NOMO-1 treated with DMSO at 0.1 percent for 48 hours (cell line): ENCODE data around the gene WBP1L.
"Not testable (repeated sequence)": the region's sequence is repeated elsewhere in the genome, so short reads cannot be mapped to it uniquely, and the experiment has no call there.

ENCODE experiments used
- DNase-seq: peaks from one replicate; lab custom pipeline; 2025; ENCODE audit not compliant: unreplicated experiment; lab: John Stamatoyannopoulos, UW

The WBP1L gene

DNA sequence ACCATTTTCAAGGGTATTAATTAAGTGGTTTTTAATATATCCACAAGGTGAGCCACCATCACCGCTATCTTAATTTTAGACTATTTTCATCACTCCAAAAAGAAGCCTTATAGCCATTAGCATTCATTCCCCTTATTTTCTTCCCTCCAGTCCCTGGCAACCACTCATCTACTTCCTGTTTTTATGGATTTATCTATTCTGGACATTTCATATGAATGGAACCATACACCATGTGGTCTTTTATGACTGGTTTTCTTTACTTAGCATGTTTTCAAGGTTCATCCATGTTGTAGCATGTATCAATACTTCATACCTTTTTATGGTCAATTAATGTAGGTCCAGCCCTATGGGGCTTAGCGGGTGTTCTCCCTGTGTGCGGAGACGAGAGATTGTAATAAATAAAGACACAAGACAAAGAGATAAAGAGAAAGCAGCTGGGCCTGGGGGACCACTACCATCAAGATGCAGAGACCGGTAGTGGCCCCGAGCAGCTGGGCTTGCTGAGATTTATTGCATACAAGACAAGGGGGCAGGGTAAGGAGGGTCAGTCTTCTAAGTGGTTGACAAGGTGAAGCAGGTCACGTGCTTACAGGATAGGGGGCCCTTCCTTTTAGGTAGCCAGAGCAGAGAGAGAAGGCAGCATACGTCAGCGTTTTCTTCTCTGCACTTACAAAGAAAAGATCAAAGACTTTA is 14.6 kb downstream of the WBP1L start:
- DNase-seq: no peak

DNA sequence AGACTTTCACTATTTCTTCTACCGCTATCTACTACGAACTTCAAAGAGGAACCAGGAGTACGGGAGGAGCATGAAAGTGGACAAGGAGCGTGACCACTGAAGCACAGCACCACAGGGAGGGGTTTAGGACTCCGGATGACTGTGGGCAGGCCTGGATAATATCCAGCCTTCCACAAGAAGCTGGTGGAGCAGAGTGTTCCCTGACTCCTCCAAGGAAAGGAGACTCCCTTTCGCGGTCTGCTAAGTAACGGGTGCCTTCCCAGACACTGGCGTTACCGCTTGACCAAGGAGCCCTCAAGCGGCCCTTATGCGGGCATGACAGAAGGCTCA is 15.2 kb downstream of the WBP1L start:
- DNase-seq: not testable (repeated sequence)

DNA sequence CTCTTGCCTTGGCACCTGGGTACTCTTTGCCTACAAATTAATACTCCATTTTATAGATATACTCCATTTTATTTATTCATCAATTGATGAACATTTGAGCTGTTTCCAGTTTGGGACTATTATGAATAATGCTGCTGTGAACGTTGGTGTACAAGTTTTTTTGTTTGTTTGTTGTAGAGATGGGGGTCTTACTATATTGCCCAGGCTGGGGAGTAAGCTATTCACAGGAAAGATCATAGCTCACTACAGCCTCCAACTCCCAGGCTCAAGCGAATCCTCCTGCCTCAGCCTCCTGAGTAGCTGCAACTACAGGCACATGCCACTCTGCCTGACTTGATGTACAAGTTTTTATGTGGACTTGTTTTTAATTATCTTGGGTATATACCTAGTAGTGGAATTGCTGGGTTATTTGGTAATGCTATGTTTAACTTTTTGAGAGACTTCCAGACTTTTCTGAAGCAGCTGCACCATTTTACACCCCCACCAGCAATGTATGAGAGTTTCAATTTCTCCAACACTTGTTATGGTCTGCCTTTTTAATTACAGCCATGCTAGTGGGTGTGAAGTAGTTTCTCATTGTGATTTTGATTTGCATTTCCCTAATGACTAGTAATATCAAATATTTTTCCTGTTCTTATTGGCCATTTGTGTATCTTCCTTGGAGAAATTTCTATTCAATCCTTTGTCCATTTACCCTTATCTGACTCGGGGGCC is 15.9 kb downstream of the WBP1L start:
- DNase-seq: no peak

DNA sequence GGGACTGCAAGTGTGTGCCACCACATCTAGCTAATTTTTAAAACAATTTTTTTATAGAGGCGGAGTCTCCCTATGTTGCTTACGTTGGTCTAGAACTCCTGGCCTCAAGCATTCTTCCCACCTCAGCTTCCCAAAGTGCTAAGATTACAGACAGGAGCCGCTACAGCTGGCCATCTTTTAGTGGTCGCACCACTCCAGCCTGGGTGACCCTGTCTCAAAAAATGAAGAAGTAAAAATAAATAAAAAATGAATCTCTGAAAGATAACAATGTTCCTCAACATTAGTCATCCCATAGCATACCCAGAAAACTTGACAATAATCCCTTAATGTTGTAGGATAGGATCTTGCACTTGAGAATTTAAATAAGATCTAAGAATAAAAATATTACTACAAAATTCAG is 18.2 kb downstream of the WBP1L start:
- no peak for DNase-seq

DNA sequence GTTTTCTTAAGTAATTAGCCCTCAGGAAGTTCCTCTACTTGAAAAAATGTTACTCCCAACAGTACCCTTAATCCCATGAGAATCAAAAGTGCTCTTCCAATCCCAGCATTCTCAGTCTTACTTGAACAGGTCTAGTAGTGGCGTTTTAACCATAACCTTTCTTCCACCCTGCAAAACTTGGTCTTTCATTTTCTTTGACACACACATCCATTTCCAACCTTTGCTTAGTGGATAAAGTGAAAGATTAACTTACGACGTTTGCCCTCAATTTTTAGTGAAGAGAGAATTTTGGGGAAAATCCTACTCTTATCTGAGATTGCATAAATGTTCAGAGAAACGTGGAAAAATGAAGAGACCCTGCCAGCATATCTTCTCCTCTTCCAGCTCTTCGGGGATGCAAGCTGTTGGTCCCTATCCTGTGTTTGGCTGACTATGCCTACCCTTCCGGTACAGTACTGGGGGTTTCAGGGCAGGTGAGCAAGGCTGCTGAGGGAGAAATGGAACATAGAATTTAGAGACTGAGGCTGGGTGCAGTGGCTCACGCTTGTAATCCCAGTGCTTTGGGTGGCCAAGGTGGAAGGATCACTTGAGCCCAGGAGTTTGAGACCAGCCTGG is 18.8 kb downstream of the WBP1L start:
- DNase-seq: no peak

DNA sequence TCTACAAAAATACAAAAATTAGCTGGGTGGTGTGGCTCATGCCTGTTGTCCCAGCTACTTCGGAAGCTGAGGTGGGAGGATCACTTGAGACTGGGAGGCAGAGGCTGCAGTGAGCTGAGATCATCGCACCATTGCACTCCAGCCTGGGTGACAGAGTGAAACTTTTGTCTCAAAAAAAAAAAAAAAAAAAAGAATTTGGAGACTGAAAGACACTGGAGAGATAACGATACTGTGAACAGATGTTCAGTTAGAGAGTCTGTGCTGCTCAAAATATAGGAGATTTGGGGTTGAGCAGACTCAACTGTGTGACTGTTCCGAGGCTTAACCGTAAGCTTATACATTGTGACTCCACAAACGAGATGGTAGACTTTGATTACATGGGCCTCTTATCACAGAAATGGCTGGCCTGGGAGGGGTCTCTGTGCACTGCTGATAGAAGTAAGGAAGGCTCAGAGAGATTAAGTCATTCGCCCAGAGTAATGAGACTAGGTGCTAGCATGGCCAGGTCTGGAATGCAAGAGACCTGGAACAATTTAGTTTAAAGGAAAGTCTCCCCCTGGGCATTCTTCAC is 19.4 kb downstream of the WBP1L start:
- no peak for DNase-seq

DNA sequence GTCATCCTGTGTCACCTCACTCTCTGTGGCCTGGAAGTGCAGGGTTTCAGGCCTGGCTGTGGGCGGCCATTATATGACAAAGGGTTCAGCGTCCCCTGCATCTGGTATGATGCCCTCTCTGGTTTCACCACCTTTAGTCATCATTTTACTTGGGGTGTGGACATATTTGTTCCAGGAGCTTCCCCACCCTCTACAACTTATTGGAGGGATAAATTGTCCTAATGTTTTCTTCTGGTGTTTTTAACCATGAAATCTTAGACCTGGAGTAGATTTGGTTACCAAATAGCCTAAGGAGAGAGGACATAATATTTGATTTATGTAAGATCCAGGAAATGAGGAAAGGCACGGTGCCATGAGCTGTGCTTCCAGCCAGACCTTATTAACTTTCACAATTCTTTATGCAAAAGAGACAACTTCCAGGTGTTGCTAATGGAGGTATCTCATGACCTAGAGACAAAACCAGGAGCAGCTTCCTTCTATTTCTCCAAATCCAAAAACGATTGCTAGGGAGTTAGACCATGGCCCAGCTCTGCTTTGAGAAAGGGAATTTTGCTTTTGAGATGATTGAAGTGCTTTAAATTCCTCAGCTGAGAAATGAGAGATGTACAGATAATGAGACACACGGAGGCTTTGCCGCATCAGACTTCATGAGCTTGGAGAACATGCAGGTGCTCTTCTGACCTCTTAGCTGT is 20.9 kb downstream of the WBP1L start:
- DNase-seq: no peak

DNA sequence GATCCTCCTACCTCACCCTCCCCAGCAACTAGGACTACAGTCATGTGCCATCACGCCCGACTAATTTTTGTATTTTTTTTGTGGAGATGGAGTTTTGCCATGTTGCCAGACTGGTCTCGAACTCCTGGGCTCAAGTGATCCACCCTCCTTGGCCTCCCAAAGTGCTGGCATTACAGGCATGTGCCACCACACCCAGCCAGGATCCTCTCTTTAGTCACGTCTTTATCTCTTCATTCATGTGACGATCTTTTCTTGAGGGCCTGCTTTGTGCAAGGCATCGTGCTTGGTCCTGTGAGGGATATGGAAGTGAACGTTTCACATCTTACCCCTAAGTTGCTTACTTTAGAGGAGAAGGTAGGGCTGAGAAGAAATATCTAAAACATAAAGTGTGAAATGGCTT is 21.6 kb downstream of the WBP1L start:
- DNase-seq: no peak

DNA sequence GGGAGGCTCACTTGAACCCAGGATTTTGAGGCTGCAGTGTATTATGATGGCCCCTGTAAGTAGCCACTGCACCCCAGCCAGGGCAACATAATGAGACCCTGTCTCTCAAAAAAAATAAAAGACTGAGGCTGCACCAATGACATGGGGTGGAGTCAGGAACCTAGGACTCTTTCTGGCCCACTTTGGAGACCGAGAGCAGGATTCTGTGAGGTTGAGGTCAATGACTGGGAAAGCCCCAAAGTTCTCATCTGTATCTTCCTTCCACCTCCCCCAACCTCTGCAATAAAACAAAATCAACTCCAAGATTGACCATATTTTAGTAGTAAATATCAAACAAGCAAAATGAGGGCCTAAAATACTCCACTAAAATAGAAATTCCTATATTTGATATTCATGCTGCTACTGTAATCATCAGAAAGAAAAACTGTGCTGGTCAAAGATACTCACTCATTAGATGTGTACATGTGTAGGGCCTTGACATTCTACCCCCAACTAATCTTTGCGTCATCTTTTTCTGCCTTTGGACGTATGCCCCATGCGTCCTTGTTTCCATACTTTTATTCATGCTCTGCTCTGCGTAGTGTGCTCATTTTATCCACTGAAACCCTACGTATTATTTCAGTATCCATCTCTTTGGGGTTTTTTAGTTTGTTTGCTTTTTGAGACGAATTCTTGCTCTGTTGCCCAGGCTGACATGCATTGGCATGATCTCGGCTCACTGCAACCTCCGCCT is 23.8 kb downstream of the WBP1L start:
- no peak for DNase-seq

DNA sequence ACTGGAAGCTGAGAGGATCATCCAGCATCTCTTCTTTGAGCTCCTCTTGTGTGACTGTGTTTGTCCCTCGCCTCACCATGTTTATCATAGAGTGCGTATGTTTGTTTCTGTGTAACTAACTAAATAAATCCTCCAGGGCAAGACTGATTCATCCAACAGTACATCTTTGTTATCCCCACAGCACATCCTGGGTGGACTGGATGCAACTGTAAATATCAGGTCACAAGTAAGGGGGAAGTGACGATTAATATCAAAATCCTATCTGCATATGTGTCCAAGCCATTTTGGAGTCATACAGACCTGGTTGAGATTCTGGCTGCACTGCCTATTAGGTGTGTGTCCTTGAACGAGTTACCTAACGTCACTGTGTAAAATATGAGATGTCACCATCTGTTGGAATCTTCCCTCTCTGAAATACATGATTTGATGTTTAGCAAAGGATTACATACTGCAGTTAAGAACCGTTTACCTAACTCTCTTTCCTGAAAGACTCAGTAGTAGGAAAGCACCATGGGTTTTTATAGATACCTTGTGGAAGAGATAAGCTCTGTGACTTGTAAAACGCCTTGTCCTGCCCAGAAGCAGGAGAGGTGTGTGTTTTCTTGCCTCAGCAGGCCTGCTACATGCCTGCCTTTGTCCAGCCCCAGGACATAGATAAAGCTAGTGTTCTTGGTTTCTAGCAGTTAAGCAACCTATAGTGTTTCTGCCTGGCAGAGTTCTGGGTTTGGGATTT is 25.8 kb downstream of the WBP1L start:
- DNase-seq: no peak

DNA sequence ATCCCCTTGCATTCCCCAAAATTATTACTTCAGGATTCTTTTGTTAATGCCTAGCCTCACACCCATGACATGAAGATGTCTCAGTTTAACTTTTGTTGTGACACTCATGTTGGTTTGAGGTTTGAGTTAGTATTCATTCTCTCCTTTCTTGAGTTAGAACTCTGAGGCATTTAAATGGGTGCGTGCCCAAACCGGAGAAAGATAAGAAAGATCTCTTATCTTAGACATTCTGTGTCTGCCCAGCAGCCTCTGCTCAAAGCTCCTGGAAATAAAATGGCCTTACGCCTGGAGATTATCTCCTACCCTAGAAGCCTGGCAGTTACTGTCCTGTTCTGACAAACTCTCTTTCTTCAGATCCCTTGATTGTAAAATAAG is 26.3 kb downstream of the WBP1L start:
- no peak for DNase-seq

DNA sequence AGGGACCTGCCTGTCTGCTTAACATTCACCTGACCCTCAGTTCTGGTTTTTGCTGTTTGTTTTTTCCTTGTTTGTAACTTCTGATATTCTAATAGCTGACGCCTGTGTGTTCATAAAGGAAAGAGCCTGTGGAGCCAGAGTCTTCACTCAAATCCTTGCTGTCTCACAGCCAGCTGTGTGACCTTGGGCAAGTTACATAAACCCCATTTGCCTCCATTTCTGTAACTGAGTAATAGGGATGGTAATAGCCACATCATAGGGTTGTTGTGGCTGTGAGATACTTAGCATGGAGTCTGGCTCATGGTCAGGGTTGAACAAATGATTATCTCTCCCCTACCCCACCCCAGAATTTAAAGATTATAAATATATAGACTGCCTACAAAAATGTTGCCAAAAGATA is 27.0 kb downstream of the WBP1L start:
- no peak for DNase-seq

DNA sequence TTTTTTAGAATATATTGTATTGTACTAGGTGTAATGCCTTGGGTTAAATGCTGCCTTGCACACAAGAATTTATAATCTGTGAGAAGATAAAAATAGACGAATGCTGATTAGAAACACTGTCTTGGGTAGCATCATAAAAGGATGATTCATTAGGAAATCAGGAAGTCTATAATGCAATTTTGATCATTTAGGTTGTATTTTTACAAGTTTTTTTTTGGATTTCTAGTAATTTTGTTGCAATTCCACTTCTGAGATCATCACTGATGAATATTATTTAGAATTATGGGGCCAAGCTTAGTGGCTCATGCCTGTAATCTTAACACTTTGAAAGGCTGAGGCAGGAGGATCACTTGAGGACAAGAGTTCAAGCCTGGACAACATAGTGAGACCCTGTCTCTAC is 29.6 kb downstream of the WBP1L start:
- DNase-seq: peak; percentile 11

DNA sequence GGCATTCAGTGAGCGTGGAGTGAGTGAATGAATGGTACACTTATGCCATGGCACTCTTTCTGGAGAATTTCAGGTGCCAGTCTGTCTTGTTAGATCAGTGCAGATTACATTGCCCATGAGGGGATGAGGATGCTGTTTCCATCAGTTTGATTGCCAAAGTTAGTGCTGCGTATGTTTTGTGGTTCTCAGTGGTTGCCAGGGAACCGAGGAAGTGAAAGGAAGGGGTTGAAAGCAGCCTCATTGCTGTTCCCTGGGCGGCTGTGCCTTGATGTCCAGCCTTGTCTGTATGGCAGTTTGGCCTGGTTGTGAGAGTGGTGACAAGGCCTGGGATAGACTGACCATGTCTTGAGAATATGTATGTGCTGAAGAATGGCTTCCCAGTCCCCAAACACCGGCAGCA is 30.2 kb downstream of the WBP1L start:
- DNase-seq: peak; percentile 48

DNA sequence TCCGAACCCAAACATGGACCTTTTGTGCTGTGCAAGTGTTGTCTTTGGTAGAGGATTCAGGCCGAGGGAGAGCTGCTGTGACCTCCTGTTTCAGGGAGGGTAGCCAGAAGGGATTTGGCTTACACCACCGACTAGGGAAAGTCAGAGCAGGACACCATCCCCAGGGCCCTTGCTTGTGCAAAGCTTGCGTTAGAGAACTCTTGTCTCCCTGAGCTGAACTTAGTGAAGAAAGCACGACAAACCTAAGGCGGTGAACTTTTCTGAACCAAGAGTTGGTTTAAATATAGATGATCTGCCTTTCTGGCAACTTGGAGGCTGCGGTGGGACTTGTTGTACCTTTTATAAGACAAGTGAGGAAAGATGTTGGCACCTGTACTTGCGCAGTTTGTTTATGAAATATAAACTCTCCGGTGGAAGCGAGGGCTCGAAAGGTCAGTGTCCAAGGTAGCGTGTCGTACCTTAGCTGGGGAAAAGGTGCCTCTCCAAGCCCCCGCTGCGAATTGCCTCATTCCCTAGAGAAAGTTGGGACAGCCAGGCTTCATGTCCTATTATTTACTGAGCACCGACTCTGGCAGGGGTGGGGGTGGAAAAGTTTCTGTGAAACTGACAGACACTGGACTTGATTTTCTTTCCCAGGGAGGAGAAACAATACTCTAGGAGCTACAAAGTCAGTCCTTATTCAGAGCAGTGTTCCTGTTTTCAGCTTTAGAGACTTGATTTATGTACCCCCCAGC is 31.6 kb downstream of the WBP1L start:
- no peak for DNase-seq

DNA sequence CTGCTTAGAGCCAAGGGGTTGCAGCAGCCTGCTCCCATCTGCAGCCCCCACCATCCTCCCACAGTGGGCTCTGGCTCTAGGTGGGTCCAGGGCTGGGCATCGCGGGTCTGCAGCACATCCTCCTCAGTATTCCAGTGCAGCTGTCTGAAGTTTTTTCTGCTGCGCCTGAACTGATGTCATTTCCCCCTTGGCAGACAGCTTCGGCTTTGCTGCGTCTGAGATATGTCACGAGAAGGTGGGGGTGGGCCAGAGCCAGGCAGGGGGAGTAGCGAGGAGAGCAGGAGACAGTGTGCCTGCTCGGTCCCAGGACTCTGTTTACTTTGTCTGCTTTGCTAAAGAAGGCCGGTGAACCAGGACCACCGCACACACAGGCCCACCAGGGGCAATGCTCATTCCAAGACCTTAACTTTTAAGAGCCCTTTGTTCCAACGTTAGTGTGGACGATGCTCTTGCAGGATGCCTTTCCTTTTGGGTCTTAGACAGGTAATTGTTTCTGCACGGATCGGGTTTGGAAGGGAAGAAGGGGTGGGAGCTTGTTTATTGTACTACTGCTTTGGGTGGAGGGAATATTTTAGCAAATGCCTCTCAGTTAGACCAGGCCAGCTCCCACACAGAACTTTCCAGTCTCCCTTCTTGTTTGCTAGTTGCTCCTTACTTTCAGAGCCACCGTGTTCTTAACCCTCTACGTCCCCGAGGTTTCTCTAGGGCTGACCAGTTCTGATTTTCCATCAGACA is 32.4 kb downstream of the WBP1L start:
- no peak for DNase-seq

DNA sequence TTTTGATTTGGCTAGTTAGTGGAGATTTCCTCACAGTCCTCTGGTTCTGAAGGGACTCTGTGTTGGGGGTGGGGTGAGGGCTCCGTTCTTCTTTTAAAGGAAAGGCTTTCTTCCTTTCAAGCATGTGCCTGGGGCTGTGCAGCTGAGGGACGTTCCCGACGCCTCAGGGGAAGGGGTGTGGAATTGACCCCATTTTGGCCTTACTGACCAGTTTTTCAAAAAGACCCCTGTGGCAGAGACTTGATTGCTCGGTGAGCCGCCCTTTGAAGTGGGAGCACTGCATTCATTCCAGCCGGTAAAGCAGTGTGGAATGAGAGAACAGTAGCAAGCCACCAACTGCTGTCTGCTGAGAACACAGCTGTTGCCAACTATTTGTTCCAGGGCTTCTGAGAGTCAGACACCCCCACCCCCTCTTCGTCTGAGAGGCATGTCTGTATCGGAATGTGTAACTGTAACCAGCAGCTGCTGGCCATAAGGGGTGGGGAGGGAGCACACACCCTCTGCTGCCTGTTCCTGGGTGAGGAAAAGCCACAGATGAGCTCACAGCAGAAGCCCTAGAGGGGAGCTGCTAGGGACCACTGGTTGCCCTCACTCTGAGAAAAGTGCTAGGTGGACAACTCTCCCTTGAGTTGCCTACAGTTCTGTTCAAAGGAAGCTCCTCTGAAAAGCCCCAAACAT is 33.2 kb downstream of the WBP1L start:
- DNase-seq: no peak

DNA sequence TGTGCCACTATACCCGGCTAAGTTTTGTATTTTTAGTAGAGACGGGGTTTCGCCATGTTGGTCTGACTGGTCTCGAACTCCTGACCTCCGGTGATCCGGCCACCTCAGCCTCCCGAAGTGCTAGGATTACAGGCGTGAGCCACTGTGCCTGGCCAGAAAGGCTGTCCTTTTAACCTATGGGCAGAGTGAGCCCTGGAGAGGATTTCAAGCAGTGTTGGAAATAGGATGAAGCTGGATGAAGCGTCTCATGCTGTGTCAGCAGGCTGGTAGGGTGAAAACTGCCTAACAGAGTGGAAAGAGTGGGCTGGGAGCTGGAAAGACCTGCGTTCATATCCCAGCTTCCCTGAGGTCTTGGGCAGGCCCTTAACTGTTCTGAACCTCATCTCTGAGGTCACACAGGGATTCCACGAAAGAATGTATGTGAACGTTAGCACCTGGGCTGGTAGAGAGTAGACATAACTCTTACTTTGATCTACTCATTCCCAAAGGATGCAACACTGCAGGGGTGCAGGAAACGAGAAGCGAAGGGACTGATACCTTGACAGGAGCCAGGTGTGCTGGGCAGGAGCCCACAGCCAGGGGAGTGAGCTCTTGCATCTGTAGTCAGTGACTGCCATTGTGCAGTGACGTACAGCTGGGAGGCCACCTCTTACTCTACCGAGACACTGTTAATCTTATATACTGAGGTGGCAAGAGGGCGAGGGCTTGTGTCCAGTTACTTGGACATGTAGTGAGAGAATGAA is 34.1 kb downstream of the WBP1L start:
- DNase-seq: no peak
